Prostate gland (tissue), 2 donors: Measurements from ENCODE around the gene SEPTIN11.

Experiments
- CTCF ChIP-seq, 4 experiments: fragments of 200-600 bp in 2 of 4; fragments of 450-650 bp in 2 of 4; sonication (generic) in 2 of 4; IDR thresholded peaks; 1 replicate in 3 of 4; 2 replicates in 1 of 4; pipeline ENCODE4 v1.5.1; 2016 to 2019; ENCODE audit warnings: antibody characterized with exemption in 4 of 4, mild to moderate bottlenecking in 2 of 4, moderate library complexity in 2 of 4
- POLR2A ChIP-seq: fragments of 450-650 bp; IDR thresholded peaks from one replicate; pipeline ENCODE4 v1.6.1; 2016; ENCODE audit warnings: antibody characterized with exemption, mild to moderate bottlenecking
- POLR2AphosphoS5 ChIP-seq: sonication (generic); formaldehyde crosslinking; IDR thresholded peaks from one replicate; pipeline ENCODE4 v1.6.1; 2017; ENCODE audit warnings: antibody characterized with exemption

- TF ChIP-seq CTCF (IDR thresholded peaks at IDR 0.05) (no peak), POLR2A (no peak), POLR2AphosphoS5 (no peak)
These were observed 41.7 kb downstream of the SEPTIN11 start for GRCh38 chr4:76991161-76991660.
